C4-2B (cell line): ENCODE results near the gene POLR2F.

Experiments used
- H3K27ac ChIP-seq: fragments of 450-650 bp; 2 replicates; pipeline ENCODE4 v1.5.1; 2017
- ZFX ChIP-seq: fragments of 450-650 bp; IDR thresholded peaks from 2 replicates; pipeline ENCODE4 v1.6.1; 2017
- TF ChIP-seq, protein P1 (sequence below): fragments of 450-650 bp; conservative IDR thresholded peaks from 2 replicates; pipeline ENCODE4 v1.5.1; 2017; ENCODE audit warnings: mild to moderate bottlenecking

POLR2F gene

GRCh38 chr22:37953437-37954179 is at the start of gene POLR2F, which contains the start of gene C22orf23:
Gene POLR2F, plus strand, starts transcription at chr22:37953699. Its CDS starts 89 bp downstream, at chr22:37953788.
Gene C22orf23, minus strand, starts transcription at chr22:37953601. Its CDS starts 452 bp downstream, at chr22:37953149.
- H3K27ac ChIP-seq = peak within 1 kb of the TSS; percentile 85

GRCh38 chr22:37904572-37905533 is 48.6 kb upstream of the POLR2F start:
- no peak for TF ChIP-seq ZFX
- TF ChIP-seq, protein P1, sequence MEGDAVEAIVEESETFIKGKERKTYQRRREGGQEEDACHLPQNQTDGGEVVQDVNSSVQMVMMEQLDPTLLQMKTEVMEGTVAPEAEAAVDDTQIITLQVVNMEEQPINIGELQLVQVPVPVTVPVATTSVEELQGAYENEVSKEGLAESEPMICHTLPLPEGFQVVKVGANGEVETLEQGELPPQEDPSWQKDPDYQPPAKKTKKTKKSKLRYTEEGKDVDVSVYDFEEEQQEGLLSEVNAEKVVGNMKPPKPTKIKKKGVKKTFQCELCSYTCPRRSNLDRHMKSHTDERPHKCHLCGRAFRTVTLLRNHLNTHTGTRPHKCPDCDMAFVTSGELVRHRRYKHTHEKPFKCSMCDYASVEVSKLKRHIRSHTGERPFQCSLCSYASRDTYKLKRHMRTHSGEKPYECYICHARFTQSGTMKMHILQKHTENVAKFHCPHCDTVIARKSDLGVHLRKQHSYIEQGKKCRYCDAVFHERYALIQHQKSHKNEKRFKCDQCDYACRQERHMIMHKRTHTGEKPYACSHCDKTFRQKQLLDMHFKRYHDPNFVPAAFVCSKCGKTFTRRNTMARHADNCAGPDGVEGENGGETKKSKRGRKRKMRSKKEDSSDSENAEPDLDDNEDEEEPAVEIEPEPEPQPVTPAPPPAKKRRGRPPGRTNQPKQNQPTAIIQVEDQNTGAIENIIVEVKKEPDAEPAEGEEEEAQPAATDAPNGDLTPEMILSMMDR = no peak
- peak overlapping the region; percentile 82 for H3K27ac ChIP-seq

More at GRCh38 chr22:37953437-37954179, at the start of gene POLR2F, which contains the start of gene C22orf23:
- TF ChIP-seq, protein P1 = no peak
- TF ChIP-seq ZFX = no peak

DNA sequence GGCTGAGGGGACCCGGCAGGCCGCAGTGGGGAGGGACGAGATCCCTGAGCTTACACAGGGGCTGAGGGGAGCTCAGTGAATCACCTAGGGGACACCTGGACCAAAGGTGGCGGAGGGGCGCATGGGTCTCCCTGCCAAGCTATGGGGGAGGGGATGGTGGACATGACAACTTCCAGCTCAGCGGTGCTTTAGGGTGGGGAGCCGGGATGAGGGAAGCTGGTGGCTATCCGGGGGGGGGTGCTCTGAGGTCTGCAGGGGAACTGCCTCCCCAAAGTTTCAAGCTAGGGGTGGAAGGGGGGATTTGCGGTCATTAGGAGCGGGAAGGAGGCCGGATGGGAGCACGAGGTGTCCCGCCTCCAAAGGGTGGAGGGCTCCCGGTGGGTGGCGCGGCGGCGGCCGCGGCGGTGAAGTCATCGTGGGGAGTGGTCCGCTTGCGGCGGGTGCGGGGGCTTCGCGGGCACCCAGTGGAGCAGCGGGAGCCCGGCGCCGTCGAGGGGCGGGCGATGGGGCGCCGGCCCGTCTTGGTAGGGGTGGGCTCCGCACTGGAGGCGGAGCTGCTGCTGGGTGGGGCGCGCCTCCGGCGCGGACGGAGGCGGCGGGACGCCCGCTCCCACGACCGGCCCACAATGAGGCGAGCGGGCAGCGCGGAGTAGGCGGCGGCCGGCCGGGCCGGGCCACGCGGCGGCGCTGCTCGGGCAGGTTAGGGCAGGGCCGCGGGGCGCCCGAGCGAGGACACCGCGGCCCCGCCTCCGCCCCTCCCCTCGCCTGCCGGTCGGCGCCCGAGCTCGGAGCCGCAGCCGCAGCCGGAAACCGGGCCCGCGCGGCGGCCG is 47.8 kb upstream of the POLR2F start, which contains the start of gene MICALL1:
MICALL1 (plus strand) TSS at position 764 of the 830 bp plus-strand sequence. CDS start 126 bp downstream, outside the sequence.
- peak within 1 kb of the TSS; percentile 82 for H3K27ac ChIP-seq
- TF ChIP-seq ZFX = no peak
- TF ChIP-seq, protein P1 = no peak; the same call in 1 of the 2 replicates

- H3K27ac ChIP-seq = peak overlapping the region; percentile 82
- TF ChIP-seq ZFX = peak; percentile 93
- TF ChIP-seq, protein P1 = no peak
Observed at GRCh38 chr22:37906364-37907008, 47.0 kb upstream of the POLR2F start.

DNA sequence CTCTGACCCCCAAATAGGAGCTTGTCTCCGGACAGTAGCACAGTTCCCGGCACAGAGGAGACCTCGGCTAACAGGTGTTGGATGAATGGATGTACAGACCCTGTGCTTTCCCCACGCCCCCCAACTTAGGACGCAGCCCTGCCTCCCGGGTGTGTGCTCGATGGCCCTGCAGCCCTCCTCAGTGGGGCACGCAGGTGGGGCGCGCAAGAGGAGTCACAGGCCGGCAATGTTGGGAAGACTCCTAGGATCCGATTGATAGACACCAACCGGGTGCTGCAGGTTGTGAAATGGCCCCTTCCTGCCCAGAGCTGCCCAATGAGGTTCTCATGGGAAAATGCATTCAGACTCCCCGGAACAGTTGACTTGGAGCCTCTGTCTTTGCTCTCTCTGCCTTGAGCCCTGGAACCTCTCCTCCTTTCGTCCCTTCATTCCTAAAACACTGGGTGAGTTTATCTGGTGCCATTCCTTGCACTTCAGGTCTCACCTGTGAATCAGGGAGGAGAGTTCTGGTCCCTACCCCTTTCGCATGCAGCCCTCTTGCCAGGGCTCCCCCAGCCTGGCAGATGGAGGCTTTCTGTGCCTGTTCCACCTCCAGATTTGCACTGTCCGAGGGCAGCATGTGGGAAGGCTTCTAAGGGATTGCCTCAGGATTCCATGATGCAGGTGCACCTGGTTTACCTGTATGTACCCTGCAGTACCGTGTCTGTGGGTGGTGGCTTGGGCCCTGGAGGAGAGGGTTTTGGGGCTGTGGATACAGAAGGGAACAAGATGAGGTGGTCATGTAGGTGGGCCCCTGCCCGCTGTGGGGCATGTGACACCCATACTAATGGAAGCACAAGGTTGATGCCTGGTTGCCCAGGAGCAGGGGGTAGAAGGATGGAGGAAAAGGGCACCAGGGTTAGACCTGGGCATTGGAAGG is 46.2 kb upstream of the POLR2F start:
- no peak for TF ChIP-seq ZFX
- TF ChIP-seq, protein P1 = no peak
- peak overlapping the region; percentile 82 for H3K27ac ChIP-seq
